Endothelial cell of umbilical vein (primary cell): ENCODE results near the gene NLRP9. TPM values are rescaled to one million over a fixed set of nuclear protein-coding genes. Genes with fewer than 3 reads are reported as not detected.

ENCODE experiments used
- BruUV-seq: library from RNA; stranded (reverse); fragments of 400-500 nt; replicated peaks from 2 replicates; lab custom pipeline; 2021; lab: Mats Ljungman, UMichigan
- CTCF ChIA-PET: fragments of 300-600, 350-600 bp; sonication (Branson Sonifier 250); formaldehyde crosslinking; loops from one replicate; lab custom pipeline; 2021; ENCODE audit warnings: antibody characterized with exemption, inconsistent platforms; lab: Charles Lee
- POLR2A ChIA-PET: fragments of 300-600, 350-600 bp; sonication (Branson Sonifier 250); formaldehyde crosslinking; loops from one replicate; lab custom pipeline; 2021; ENCODE audit warnings: antibody characterized with exemption, inconsistent platforms; lab: Charles Lee
- DNase-seq: peaks from one replicate; pipeline ENCODE4 v3.0.0-alpha.2; 2011; ENCODE audit warnings: low read depth, low spot score
- FAIRE-seq: peaks from 2 replicates; lab custom pipeline; 2011; peaks lifted over from hg19 to GRCh38; lab: Jason Lieb, UNC
- H2AFZ ChIP-seq: 2 replicates; pipeline ENCODE4 v1.6.0; 2012; ENCODE audit warnings: low read depth, low read length, control low read depth, inconsistent platforms
- H3K27ac ChIP-seq: 2 replicates; pipeline ENCODE4 v1.5.1; 2011; ENCODE audit warnings: low read depth, mild to moderate bottlenecking, control low read depth, low read length, moderate library complexity; ENCODE audit not compliant: insufficient read depth
- H3K27me3 ChIP-seq, 2 experiments: 2 replicates each; pipeline versions ENCODE4 v1.6.0 to v1.6.1; 2011; ENCODE audit warnings: low read length in 2 of 2, mixed read lengths in 1 of 2; ENCODE audit not compliant: control insufficient read depth in 2 of 2, insufficient read depth in 2 of 2
- H3K36me3 ChIP-seq, 2 experiments: 2 replicates in 1 of 2; 3 replicates in 1 of 2; pipeline ENCODE4 v1.5.1; 2011; ENCODE audit warnings: low read length in 2 of 2, mild to moderate bottlenecking in 1 of 2, moderate library complexity in 1 of 2; ENCODE audit not compliant: control insufficient read depth in 2 of 2, insufficient read depth in 2 of 2; ENCODE audit errors: extremely low read depth in 1 of 2
- H3K4me1 ChIP-seq: 3 replicates; pipeline ENCODE4 v1.5.1; 2011; ENCODE audit warnings: mild to moderate bottlenecking, low read length; ENCODE audit not compliant: control insufficient read depth, insufficient read depth; ENCODE audit errors: extremely low read depth
- H3K4me2 ChIP-seq: 2 replicates; pipeline ENCODE4 v1.6.1; 2011; ENCODE audit warnings: low read length, control low read depth, mixed read lengths; ENCODE audit not compliant: insufficient read depth
- H3K4me3 ChIP-seq, 3 experiments: fragments of 200-600 bp in 1 of 3; sonication (generic), shearing (Covaris generic) in 1 of 3; replicated peaks in 1 of 3; 2 replicates each; pipeline ENCODE4 v1.5.1; 2011 to 2016; ENCODE audit warnings: control low read depth in 3 of 3, low read length in 3 of 3, mild to moderate bottlenecking in 2 of 3, inconsistent platforms in 1 of 3, low read depth in 1 of 3, moderate library complexity in 1 of 3; ENCODE audit not compliant: insufficient read depth in 1 of 3
- H3K79me2 ChIP-seq: 2 replicates; pipeline ENCODE4 v1.6.0; 2012; ENCODE audit warnings: low read length, inconsistent platforms; ENCODE audit not compliant: control insufficient read depth, insufficient read depth
- H3K9ac ChIP-seq: replicated peaks from 2 replicates; pipeline ENCODE3; 2011; ENCODE audit warnings: low read length, control low read depth; ENCODE audit not compliant: insufficient read depth; ENCODE audit errors: extremely low read depth
- H3K9me1 ChIP-seq: replicated peaks from 3 replicates; pipeline ENCODE4 v1.6.0; 2011; ENCODE audit warnings: mild to moderate bottlenecking, low read length; ENCODE audit not compliant: control insufficient read depth, insufficient read depth; ENCODE audit errors: extremely low read depth
- H3K9me3 ChIP-seq: replicated peaks from 2 replicates; pipeline ENCODE4 v1.5.1; 2012; ENCODE audit warnings: low read length, inconsistent platforms; ENCODE audit not compliant: control insufficient read depth, insufficient read depth
- H4K20me1 ChIP-seq: replicated peaks from 2 replicates; pipeline ENCODE3; 2011; ENCODE audit warnings: mild to moderate bottlenecking, low read length; ENCODE audit not compliant: control insufficient read depth, insufficient read depth; ENCODE audit errors: extremely low read depth
- CTCF ChIP-seq, 2 donors: IDR thresholded peaks; 1 replicate in 1 of 2; 2 replicates in 1 of 2; pipeline ENCODE4 v1.5.1; 2011; ENCODE audit warnings: low read length in 2 of 2, mild to moderate bottlenecking in 2 of 2, moderate library complexity in 2 of 2, control low read depth in 1 of 2, inconsistent platforms in 1 of 2, low read depth in 1 of 2; ENCODE audit not compliant: insufficient read depth in 1 of 2; ENCODE audit errors: extremely low read depth in 1 of 2
- EZH2 ChIP-seq: IDR thresholded peaks from 2 replicates; pipeline ENCODE4 v1.6.1; 2012; ENCODE audit warnings: borderline replicate concordance, low read depth, mild to moderate bottlenecking, moderate library complexity, low read length, inconsistent platforms; ENCODE audit not compliant: severe bottlenecking
- FOS ChIP-seq: IDR thresholded peaks from 2 replicates; pipeline ENCODE4 v1.6.1; 2011; ENCODE audit warnings: mild to moderate bottlenecking, low read length, moderate library complexity, borderline replicate concordance; ENCODE audit not compliant: insufficient read depth
- GATA2 ChIP-seq: IDR thresholded peaks from 2 replicates; pipeline ENCODE4 v1.7.0; 2011; ENCODE audit warnings: low read depth, mild to moderate bottlenecking, moderate library complexity, mixed read lengths, low read length; ENCODE audit not compliant: insufficient read length, insufficient read depth
- JUN ChIP-seq: IDR thresholded peaks from 2 replicates; pipeline ENCODE4 v1.6.1; 2011; ENCODE audit warnings: borderline replicate concordance, low read depth; ENCODE audit not compliant: insufficient read length, insufficient read depth
- MAX ChIP-seq: IDR thresholded peaks from 2 replicates; pipeline ENCODE4 v1.6.1; 2011; ENCODE audit not compliant: insufficient read depth, insufficient read length
- MYC ChIP-seq: IDR thresholded peaks from one replicate; pipeline ENCODE4 v1.6.1; 2011; ENCODE audit warnings: mild to moderate bottlenecking, low read depth, low read length
- POLR2A ChIP-seq: IDR thresholded peaks from 2 replicates; pipeline ENCODE4 v1.6.1; 2012; ENCODE audit warnings: low read depth, mild to moderate bottlenecking, control low read depth, low read length
- POLR2AphosphoS5 ChIP-seq: IDR thresholded peaks from 2 replicates; pipeline ENCODE4 v1.6.1; 2012; ENCODE audit warnings: low read depth, mild to moderate bottlenecking, control low read depth, low read length, moderate library complexity; ENCODE audit not compliant: insufficient read depth
- dilution Hi-C: fragments of 300-500 bp; cut with MboI; formaldehyde crosslinking; loops from one replicate; pipeline ENCODE4 v1.15.0; 2019; ENCODE audit warnings: low sequenced_read_pairs; ENCODE audit not compliant: extremely low pct_ligation_motif_present
- intact Hi-C: fragments of 100-400 bp; cut with micrococcal nuclease; formaldehyde crosslinking; loops from one replicate; pipeline ENCODE4 v1.10.0; 2022
- polyA plus RNA-seq, 4 experiments: library from polyadenylated mRNA; depleted of rRNA in 3 of 4; stranded (reverse) in 3 of 4; unstranded in 1 of 4; fragments of >200 nt; gene quantifications; 2 replicates each; pipeline versions ENCODE4 v1.2.1 to v1.2.3, GENCODE V29; 2011 to 2012; ENCODE audit warnings: missing spikeins in 1 of 4
- total RNA-seq: library from RNA; stranded (reverse); gene quantifications from 2 replicates; pipeline ENCODE4 v1.2.3, GENCODE V29; 2021

Gene NLRP9
- total and polyA plus RNA-seq, 2 donors (not counting 3 experiments of a cell fraction or from before 2014, with no cell fraction given), result not detected

DNA sequence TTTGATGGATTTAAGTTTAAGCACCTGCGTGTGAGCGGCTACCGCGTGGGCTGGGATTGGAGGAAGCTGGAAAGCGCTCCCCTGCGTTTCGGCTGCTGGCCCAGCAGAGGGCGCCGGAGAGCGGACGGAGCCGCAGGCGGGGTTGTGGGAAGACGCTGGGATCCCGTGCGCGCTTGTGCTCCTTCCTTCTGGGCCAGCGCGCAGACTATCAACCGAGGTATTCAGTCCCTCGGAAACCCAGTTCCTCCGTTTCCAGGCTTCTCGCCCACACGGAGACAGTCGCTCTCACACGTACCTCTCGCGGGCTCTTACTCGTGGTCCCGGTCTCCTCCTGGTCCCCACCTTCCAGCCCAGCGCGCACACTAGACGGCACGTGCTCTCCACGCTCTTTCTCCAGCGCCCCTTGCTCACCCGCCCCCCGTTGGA lies 34.4 kb downstream of the NLRP9 start:
- Histone ChIP-seq H3K79me2 (no peaks in the 10 kb centered on the region), H3K9me3 (no peaks in the 10 kb centered on the region), H3K27me3 (peaks cover 0 to 2% of the 10 kb centered on the region in 2 experiments), H3K9me1 (no peaks in the 10 kb centered on the region), H2AFZ (no peak overlapping the region), H3K27ac (no peak overlapping the region), H3K4me2 (no peak overlapping the region), H3K4me3 (no peak overlapping the region), H3K9ac (no peak overlapping the region), H3K36me3 (peaks cover 0 to 7% of the 10 kb centered on the region in 2 experiments), H3K4me1 (no peaks in the 10 kb centered on the region), H4K20me1 (no peaks in the 10 kb centered on the region)
- ChIA-PET POLR2A (no interaction called here), CTCF (interaction anchor here (1.4 to 1.7 kb wide), 3 partner anchors 71 to 630 kb away, joined by 4 to 8 read pairs (median 6); no protein-coding TSS in a partner anchor)
- peak; percentile 74 to 76 for TF ChIP-seq CTCF (IDR thresholded peaks at IDR 0.05; ENCODE audit: extremely low read depth in 1 of 2, insufficient read depth in 1 of 2, low read depth in 1 of 2, low read length in 2 of 2)
- no peak for TF ChIP-seq GATA2
- TF ChIP-seq POLR2A, result no peak
- FAIRE-seq, result peak; percentile 35
- peak; percentile 15 for DNase-seq
- dilution Hi-C loops, result no loop called here
- BruUV-seq, result no TSS peak
- intact Hi-C loops, result loop anchor here (10.0 kb wide), 1 partner anchor 631 kb away; no protein-coding TSS in a partner anchor

DNA sequence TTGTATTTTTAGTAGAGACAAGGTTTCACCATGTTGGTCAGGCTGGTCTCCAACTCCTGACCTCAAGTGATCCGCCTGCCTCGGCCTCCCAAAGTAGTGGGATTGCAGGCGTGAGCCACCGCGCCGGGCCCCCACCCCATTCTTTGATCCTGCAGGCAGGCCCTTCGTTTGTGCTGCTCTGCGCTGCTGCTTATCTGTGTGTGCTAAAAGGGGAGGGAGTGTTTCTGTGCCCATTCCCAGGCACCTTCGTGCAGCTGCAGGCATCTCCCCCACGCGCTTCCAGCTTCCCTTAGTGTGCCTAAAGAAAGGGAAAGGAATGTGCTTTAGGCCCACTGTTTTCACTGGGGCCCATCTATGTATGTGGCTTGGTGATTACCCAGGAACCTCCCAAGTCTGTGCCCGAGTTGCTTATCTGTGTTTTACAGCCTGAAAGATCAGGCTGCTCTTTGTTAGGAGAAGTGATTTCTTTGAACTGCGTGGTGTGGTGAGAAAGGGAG lies 36.0 kb downstream of the NLRP9 start:
- Histone ChIP-seq H3K9me1 (no peaks in the 10 kb centered on the region), H2AFZ (no peak overlapping the region), H4K20me1 (no peaks in the 10 kb centered on the region), H3K4me1 (no peaks in the 10 kb centered on the region), H3K27me3 (no peaks in the 10 kb centered on the region), H3K36me3 (peaks cover 0 to 11% of the 10 kb centered on the region in 2 experiments), H3K4me2 (no peak overlapping the region), H3K9ac (no peak overlapping the region), H3K9me3 (no peaks in the 10 kb centered on the region), H3K27ac (no peak overlapping the region), H3K79me2 (no peaks in the 10 kb centered on the region), H3K4me3 (no peak overlapping the region)
- no TSS peak for BruUV-seq
- intact Hi-C loops (loop anchor here (10.0 kb wide), 1 partner anchor 633 kb away; no protein-coding TSS in a partner anchor), dilution Hi-C loops (no loop called here)
- FAIRE-seq, result no peak
- CTCF ChIA-PET, result no interaction called here
- TF ChIP-seq CTCF (IDR thresholded peaks at IDR 0.05; ENCODE audit: extremely low read depth in 1 of 2, insufficient read depth in 1 of 2, low read depth in 1 of 2, low read length in 2 of 2), result no peak
- TF ChIP-seq MYC, result no peak
- TF ChIP-seq MAX, result no peak
- TF ChIP-seq POLR2AphosphoS5, result no peak
- TF ChIP-seq JUN, result no peak
- TF ChIP-seq FOS, result no peak
- no peak for TF ChIP-seq POLR2A
- TF ChIP-seq EZH2, result no peak
- no peak for TF ChIP-seq GATA2
- POLR2A ChIA-PET, result no interaction called here
- DNase-seq, result no peak
